Stimulated activated CD8-positive, alpha-beta memory T cell treated with anti-CD3 and anti-CD28 coated beads, Interleukin-4, amount 100 ng/mL, for 1 hour (primary cell): ENCODE data around the gene BFAR.
"Not testable (repeated sequence)": the region's sequence is repeated elsewhere in the genome, so short reads cannot be mapped to it uniquely, and the experiment has no call there.

ENCODE experiments used
- DNase-seq, 2 donors: peaks; one replicate each; pipeline ENCODE4 v3.0.0-alpha.2; 2020; ENCODE audit warnings: low read depth in 2 of 2, low spot score in 1 of 2

The BFAR gene

DNA sequence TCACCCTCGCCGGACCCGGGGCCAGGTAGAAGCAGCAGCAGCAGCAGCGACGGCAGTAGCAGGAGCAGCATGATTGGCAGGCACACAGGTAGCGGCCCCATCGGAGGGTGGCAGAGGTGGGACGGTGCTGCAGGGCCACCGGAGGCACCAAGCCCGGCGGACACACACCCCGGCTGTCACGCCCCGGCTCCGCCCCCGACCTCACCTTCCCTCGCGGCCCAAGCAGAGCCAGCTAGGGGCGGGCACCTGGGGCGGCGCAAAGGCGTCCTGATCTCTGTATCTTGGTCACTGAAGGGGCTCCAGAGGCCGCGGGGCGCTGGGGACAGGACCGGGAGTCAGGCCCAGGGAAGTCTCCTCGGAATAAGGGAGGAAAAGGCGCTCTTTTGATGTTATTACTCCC lies 61.4 kb downstream of the BFAR start, which contains the start of gene PLA2G10:
Gene PLA2G10, minus strand, starts transcription at position 180 of the 400 bp plus-strand sequence. Its CDS starts 79 bp downstream, at position 101.
- not testable (repeated sequence) for DNase-seq

DNA sequence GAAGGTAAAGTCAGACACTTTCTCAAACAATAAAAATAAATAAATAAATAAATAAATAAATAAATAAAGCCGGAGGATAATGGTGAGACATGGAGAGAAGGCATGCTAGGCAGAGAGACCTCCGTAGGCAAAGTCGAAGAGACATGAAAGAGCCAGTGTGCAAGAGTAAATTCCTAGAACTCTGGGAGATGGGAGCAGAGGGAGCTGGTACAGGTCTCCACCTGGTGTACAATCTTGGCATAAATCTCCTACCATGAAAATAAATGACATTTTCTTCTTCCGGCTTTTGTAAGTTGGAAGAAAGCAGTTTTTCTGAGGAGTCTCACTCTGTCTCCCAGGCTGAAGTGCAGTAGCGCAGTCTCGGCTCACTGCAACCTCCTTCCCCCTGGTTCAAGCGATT lies 69.1 kb downstream of the BFAR start:
- DNase-seq = not testable (repeated sequence)

DNA sequence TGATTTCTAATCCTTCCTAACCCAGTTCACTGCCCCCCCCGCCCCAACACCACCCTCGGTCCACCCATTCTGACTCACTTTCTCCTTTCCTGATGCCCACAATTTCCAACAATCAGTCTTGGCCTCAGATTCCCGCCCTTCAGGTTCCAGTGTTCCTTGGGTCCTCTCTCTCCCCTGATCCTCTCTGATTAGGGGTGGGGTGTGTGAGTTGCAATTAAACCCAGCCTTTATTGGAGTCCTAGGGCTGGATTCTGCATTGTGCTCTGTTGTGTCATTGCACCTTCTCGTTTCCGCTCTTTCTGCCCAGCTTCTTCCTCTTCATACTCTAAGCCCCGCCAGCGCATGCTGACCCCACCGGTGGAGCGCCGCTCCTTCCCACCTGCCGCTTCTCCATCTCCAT lies 69.9 kb downstream of the BFAR start:
- DNase-seq = not testable (repeated sequence)

DNA sequence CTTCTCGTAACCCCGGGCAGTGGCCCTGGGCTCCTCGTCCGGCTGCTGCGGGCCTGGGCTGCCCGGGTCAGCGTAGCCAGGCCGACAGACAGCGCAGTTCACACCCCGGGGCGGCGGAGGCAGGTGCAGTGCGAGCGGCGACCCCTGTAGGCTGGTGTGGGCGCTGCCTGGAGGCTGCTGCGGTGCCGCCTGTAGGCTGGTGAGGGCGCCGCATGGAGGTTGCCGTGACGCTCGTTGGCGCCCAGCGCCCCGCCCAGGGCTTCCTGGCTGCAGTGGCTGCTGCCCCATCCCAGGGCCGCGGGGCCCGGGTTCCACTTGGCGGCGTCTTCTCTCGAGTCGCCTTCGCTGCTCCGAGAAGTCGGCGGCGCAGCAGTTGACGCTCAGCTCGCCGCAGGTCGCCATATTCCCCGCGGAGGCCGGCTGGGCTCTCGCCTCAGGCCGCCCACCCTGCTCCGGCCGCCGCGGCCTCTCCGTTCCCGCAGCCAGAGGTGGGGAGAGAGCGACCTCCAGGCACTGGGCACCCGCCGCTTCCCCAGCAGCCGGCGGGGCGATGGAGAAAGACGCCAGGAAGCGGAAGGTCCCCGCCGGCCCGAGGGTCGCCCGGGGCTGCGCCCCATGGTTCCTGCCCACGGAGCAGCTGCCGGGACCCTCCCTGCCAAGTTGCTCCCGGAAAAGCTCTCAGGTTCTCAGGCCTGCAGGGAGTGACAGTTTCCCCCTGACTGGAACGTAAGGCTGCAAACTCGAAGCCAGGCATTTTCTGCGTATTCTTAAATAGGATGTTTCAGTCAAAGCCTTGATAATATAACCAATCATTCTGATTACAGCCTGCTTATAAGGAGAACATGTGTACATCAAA lies 70.6 kb downstream of the BFAR start, which contains the start of gene NPIPA3:
Gene NPIPA3, plus strand, starts transcription at position 256 of the 856 bp plus-strand sequence. CDS start 5,533 bp downstream, outside the sequence.
- not testable (repeated sequence) for DNase-seq
